Islet precursor cell (in vitro differentiated cells): ENCODE results near the gene SUCO.

Experiments
- DNase-seq: peaks from one replicate; pipeline ENCODE4 v3.0.0-alpha.2; 2018

Gene SUCO

DNA sequence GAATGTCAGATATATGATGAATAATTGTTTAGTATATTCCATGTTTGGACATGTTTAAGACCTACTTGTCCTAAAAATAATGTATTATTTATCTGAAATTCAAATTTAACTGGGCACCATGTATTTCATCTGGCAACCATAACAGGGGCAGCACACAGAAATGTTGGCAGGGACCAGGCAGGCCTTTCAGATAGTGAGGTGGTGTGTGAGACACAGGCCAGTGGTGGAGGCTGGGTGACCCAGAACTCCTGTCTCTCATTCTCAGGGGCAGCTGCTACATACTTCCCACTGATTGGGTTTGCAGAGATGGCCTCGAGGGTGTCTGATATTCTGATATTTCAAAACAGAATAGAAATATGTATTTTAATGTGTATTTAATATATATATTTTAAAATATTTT is 124.6 kb downstream of the SUCO start:
- DNase-seq, result no peak

- no peak for DNase-seq
These were observed 126.0 kb downstream of the SUCO start, which contains the start of gene FASLG for GRCh38 chr1:172658871-172659453. Gene FASLG (plus strand): TSS chr1:172659103. CDS start chr1:172659202, 99 bp downstream.

GRCh38 chr1:172661107-172661506 is 128.2 kb downstream of the SUCO start:
- no peak for DNase-seq
